Calu3 (cell line): ENCODE results near the gene SNX12. TPM values are rescaled to one million over a fixed set of nuclear protein-coding genes. Genes with fewer than 3 reads are reported as not detected.

Experiments used
- Bru-seq: library from RNA; stranded (reverse); fragments of 400-500 nt; gene quantifications from one replicate; lab custom pipeline; 2021; lab: Mats Ljungman, UMichigan
- BruChase-seq, 2 experiments: library from RNA; stranded (reverse); fragments of 400-500 nt; gene quantifications; one replicate each; lab custom pipeline; 2021; lab: Mats Ljungman, UMichigan
- BruUV-seq: library from RNA; stranded (reverse); fragments of 400-500 nt; replicated peaks from 2 replicates; lab custom pipeline; 2021; lab: Mats Ljungman, UMichigan
- CTCF ChIA-PET: fragments of 300-600 bp; sonication (Branson Sonifier 250); formaldehyde crosslinking; loops from one replicate; lab custom pipeline; 2022; ENCODE audit warnings: antibody characterized with exemption; lab: Charles Lee
- DNase-seq: peaks from one replicate; pipeline ENCODE4 v3.0.0; 2022
- H3K27ac Mint-ChIP-seq: one replicate; pipeline ENCODE4 v1.8.0; 2022; ENCODE audit warnings: mixed read lengths; ENCODE audit not compliant: unreplicated experiment
- H3K27me3 Mint-ChIP-seq: one replicate; pipeline ENCODE4 v1.8.0; 2022; ENCODE audit warnings: mixed read lengths; ENCODE audit not compliant: unreplicated experiment
- H3K36me3 Mint-ChIP-seq: one replicate; pipeline ENCODE4 v1.8.0; 2022; ENCODE audit warnings: mild to moderate bottlenecking, moderate library complexity, mixed read lengths; ENCODE audit not compliant: insufficient read depth, unreplicated experiment
- H3K4me1 Mint-ChIP-seq: one replicate; pipeline ENCODE4 v1.8.0; 2022; ENCODE audit warnings: mild to moderate bottlenecking, low read depth, mixed read lengths; ENCODE audit not compliant: unreplicated experiment
- H3K4me3 Mint-ChIP-seq: one replicate; pipeline ENCODE4 v1.8.0; 2022; ENCODE audit warnings: mild to moderate bottlenecking, low read depth, moderate library complexity, mixed read lengths; ENCODE audit not compliant: unreplicated experiment
- H3K9me3 Mint-ChIP-seq: one replicate; pipeline ENCODE4 v1.8.0; 2022; ENCODE audit warnings: low read depth, mixed read lengths; ENCODE audit not compliant: unreplicated experiment
- CTCF ChIP-seq: fragments of 200-600 bp; IDR thresholded peaks from one replicate; pipeline ENCODE4 v1.8.0; 2022; ENCODE audit warnings: antibody characterized with exemption; ENCODE audit not compliant: unreplicated experiment
- intact Hi-C: fragments of 100-400 bp; cut with micrococcal nuclease; formaldehyde crosslinking; loops from one replicate; pipeline ENCODE4 v1.10.0; 2022; ENCODE audit not compliant: unreplicated experiment
- long read RNA-seq: library from polyadenylated mRNA; stranded (forward); transcript quantifications from one replicate; pipeline ENCODE4 v2.0.0, GENCODE V29; 2022
- total RNA-seq: library from RNA; stranded (reverse); gene quantifications from 2 replicates; pipeline ENCODE4 v1.2.3, GENCODE V29; 2022

The SNX12 gene
- total RNA-seq, result 82.7 and 82.8 TPM in 2 replicates
- percentile 69 among the genes with signal in this experiment for Bru-seq, nascent RNA
- percentile 95 among the genes with signal in this experiment for BruChase-seq, experiment 1, labeled RNA remaining after a 6-hour chase
- percentile 88 among the genes with signal in this experiment for BruChase-seq, experiment 2, labeled RNA remaining after a 2-hour chase
- long read RNA-seq, partial matches to known transcripts, result 0 of 15 reads
- long read RNA-seq, other reads (novel, unspliced or antisense), result 15 of 15 reads

GRCh38 chrX:71068044-71068918 is at the start of gene SNX12:
Gene SNX12, minus strand, starts transcription at chrX:71068334. Its CDS starts 28 bp downstream, at chrX:71068306.
- BruUV-seq, result no TSS peak
- peaks cover 13% of the 10 kb centered on the region for H3K4me1 Mint-ChIP-seq
- CTCF ChIA-PET, result interaction anchor here (0.6 kb wide), 1 partner anchor 43 kb away, joined by 3 read pairs; no protein-coding TSS in a partner anchor
- TF ChIP-seq CTCF, result no peak
- H3K27ac Mint-ChIP-seq, result peak within 1 kb of the TSS; percentile 66
- H3K36me3 Mint-ChIP-seq, result peaks cover 18% of the 10 kb centered on the region
- peaks cover 16% of the 10 kb centered on the region for H3K27me3 Mint-ChIP-seq
- DNase-seq, result peak; percentile 91
- H3K4me3 Mint-ChIP-seq, result peak within 1 kb of the TSS; percentile 85
- intact Hi-C loops, result no loop called here
- no peaks in the 10 kb centered on the region for H3K9me3 Mint-ChIP-seq

- Mint-ChIP-seq H3K36me3 (peaks cover 26% of the 10 kb centered on the region), H3K4me1 (peaks cover 2% of the 10 kb centered on the region), H3K27me3 (no peaks in the 10 kb centered on the region), H3K4me3 (no peak overlapping the region), H3K27ac (no peak overlapping the region), H3K9me3 (no peaks in the 10 kb centered on the region)
- no peak for TF ChIP-seq CTCF
- DNase-seq, result no peak
- intact Hi-C loops, result no loop called here
- CTCF ChIA-PET, result no interaction called here
- no TSS peak for BruUV-seq
These were observed 49.2 kb upstream of the SNX12 start for GRCh38 chrX:71117358-71117757.

GRCh38 chrX:71111921-71112431 is 43.8 kb upstream of the SNX12 start:
- no TSS peak for BruUV-seq
- DNase-seq, result no peak
- Mint-ChIP-seq H3K9me3 (no peaks in the 10 kb centered on the region), H3K4me3 (no peak overlapping the region), H3K36me3 (no peaks in the 10 kb centered on the region), H3K27ac (no peak overlapping the region), H3K4me1 (peaks cover 11% of the 10 kb centered on the region), H3K27me3 (no peaks in the 10 kb centered on the region)
- no peak for TF ChIP-seq CTCF
- CTCF ChIA-PET, result no interaction called here
- intact Hi-C loops, result no loop called here

GRCh38 chrX:71111141-71111843 is 43.2 kb upstream of the SNX12 start, which contains the start of gene IL2RG:
Gene IL2RG, minus strand, starts transcription at chrX:71111577. Its CDS starts 38 bp downstream, at chrX:71111539.
- TF ChIP-seq CTCF, result no peak
- Mint-ChIP-seq H3K36me3 (no peaks in the 10 kb centered on the region), H3K27ac (no peak within 1 kb of the TSS), H3K4me3 (no peak within 1 kb of the TSS), H3K4me1 (peaks cover 11% of the 10 kb centered on the region), H3K9me3 (no peaks in the 10 kb centered on the region), H3K27me3 (no peaks in the 10 kb centered on the region)
- CTCF ChIA-PET, result no interaction called here
- intact Hi-C loops, result no loop called here
- no peak for DNase-seq
- BruUV-seq, result no TSS peak
